ENCODE data around the gene RGS3.

DNA sequence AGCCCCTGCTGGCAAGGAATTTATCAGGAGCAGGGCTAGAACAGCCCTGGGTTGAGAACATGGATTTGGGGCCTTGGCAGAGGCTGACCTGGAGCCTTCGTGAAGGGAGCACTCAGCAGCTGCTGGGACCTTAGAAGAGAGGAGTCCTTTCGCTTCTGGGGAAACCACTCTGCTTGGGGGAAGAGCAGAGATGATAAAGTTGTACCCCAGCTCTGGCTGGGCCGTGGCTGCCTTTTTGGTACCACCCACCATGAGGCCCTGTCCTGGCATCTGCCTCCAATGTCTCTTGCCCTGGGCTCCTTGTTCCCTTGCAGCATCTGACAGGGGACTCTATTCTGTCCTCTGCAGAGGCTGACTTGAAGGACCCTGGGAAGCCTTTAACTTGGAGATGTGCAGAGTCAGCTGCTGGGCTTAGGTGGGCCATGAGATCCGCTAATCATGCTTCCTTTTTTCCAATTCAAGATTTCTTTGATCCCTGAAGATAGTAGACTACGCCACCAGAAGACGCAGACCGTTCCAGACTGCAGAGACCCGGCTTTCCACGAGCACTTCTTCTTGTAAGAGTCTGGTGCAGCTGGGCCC, 20.2 kb downstream of the RGS3 start:
- TF ChIP-seq FOXM1 (IDR thresholded peaks at IDR 0.05; ENCODE audit: borderline replicate concordance, low read depth) (no peak), CREB1 (IDR thresholded peaks at IDR 0.05; ENCODE audit: low read depth) (no peak), CEBPB (IDR thresholded peaks at IDR 0.05) (no peak), USF1 (IDR thresholded peaks at IDR 0.05) (no peak), TAF1 (IDR thresholded peaks at IDR 0.05; ENCODE audit: low read depth) (no peak), TEAD4 (IDR thresholded peaks at IDR 0.05) (no peak), RAD21 (IDR thresholded peaks at IDR 0.05; ENCODE audit: low read depth) (no peak), TCF12 (IDR thresholded peaks at IDR 0.05; ENCODE audit: low read depth) (no peak), EP300 (IDR thresholded peaks at IDR 0.05; ENCODE audit: borderline replicate concordance) (no peak), NFIC (IDR thresholded peaks at IDR 0.05) (no peak)
- TF ChIP-seq, protein P1, sequence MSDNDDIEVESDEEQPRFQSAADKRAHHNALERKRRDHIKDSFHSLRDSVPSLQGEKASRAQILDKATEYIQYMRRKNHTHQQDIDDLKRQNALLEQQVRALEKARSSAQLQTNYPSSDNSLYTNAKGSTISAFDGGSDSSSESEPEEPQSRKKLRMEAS (IDR thresholded peaks at IDR 0.05), result no peak

Data from Ishikawa (cell line).